Large intestine (tissue), 3 donors: ENCODE measurements around the gene CMTM5. TPM values are rescaled to one million over a fixed set of nuclear protein-coding genes. Genes with fewer than 3 reads are reported as not detected.
"Not testable (repeated sequence)": the region's sequence is repeated elsewhere in the genome, so short reads cannot be mapped to it uniquely, and the experiment has no call there.

Experiments
- DNase-seq, 2 donors: peaks; one replicate each; pipeline versions ENCODE4 v3.0.0 to v3.0.0-alpha.2; 2013
- H3K27ac ChIP-seq: one replicate; pipeline ENCODE4 v1.5.1; 2013; ENCODE audit warnings: low read length
- H3K27me3 ChIP-seq: 2 replicates; pipeline ENCODE4 v1.6.1; 2013; ENCODE audit warnings: low read length; ENCODE audit not compliant: control insufficient read depth, insufficient read depth
- H3K36me3 ChIP-seq: 2 replicates; pipeline ENCODE4 v1.6.1; 2013; ENCODE audit warnings: low read length; ENCODE audit not compliant: control insufficient read depth, insufficient read depth
- H3K4me1 ChIP-seq: one replicate; pipeline ENCODE4 v1.6.1; 2013; ENCODE audit warnings: low read length; ENCODE audit not compliant: control insufficient read depth, insufficient read depth
- H3K4me3 ChIP-seq: one replicate; pipeline ENCODE4 v1.5.1; 2013; ENCODE audit warnings: low read length
- H3K9me3 ChIP-seq: one replicate; pipeline ENCODE4 v1.6.1; 2013; ENCODE audit warnings: mild to moderate bottlenecking, low read depth, low read length, moderate library complexity; ENCODE audit not compliant: control insufficient read depth
- WGBS: methylation state at CpG from one replicate; pipeline ENCODE4 v1.1.5; 2013; ENCODE audit warnings: low lambda C conversion rate; ENCODE audit not compliant: insufficient coverage; 5-methylcytosine and 5-hydroxymethylcytosine counted together
- polyA plus RNA-seq: library from polyadenylated mRNA; unstranded; fragments of 120-200 nt; gene quantifications from one replicate; pipeline ENCODE4 v1.2.1, GENCODE V29; 2013

The CMTM5 gene
- polyA plus RNA-seq, 1 donor: 3.4 TPM

DNA sequence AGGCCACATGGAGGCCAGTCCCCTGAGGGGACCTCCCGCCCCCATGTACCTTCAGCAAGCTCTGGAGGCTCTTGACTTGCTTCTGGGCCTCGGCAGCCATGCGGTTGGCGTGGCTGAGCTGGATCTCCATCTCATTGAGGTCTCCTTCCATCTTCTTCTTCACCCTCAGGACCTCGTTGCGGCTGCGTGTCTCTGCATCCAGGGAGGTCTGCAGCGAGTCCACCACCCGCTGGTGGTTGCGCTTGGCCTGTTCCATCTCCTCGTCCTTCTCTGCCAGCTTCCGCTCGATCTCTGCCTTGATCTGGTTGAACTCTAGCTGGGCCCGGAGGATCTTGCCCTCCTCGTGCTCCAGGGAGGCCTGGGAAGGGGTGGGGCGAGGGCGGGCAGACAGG is 9.4 kb downstream of the CMTM5 start:
- not testable (repeated sequence) for H3K9me3 ChIP-seq, H3K4me1 ChIP-seq, H3K27me3 ChIP-seq, DNase-seq, H3K36me3 ChIP-seq, H3K4me3 ChIP-seq, H3K27ac ChIP-seq
- no CpG with 5 or more reads among the region's 17 CpGs for WGBS

DNA sequence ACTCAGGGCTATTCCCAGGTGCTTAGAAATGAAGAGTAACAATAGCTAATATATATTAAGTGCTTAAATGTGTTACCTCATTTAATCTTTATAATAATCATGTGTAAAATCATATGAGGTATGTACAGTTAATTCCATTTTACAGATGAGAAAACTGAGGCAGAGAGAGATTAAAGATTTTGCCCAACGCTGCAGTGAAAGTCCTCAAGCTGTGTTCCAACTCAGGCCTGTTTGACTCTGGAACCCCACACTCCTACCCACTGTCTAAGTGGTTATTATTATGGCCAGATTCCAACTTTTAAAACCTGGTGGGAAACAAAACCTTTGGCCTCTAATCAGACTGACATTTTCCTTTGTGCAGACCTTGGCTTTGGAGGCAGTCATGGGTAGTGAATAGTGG is 10.2 kb downstream of the CMTM5 start:
- H3K27ac ChIP-seq: no peak overlapping the region
- H3K36me3 ChIP-seq: no peaks in the 10 kb centered on the region
- WGBS: no CpG with 5 or more reads among the region's 1 CpG
- no peak for DNase-seq
- no peak overlapping the region for H3K4me3 ChIP-seq
- no peaks in the 10 kb centered on the region for H3K27me3 ChIP-seq
- H3K9me3 ChIP-seq: no peaks in the 10 kb centered on the region
- no peaks in the 10 kb centered on the region for H3K4me1 ChIP-seq

DNA sequence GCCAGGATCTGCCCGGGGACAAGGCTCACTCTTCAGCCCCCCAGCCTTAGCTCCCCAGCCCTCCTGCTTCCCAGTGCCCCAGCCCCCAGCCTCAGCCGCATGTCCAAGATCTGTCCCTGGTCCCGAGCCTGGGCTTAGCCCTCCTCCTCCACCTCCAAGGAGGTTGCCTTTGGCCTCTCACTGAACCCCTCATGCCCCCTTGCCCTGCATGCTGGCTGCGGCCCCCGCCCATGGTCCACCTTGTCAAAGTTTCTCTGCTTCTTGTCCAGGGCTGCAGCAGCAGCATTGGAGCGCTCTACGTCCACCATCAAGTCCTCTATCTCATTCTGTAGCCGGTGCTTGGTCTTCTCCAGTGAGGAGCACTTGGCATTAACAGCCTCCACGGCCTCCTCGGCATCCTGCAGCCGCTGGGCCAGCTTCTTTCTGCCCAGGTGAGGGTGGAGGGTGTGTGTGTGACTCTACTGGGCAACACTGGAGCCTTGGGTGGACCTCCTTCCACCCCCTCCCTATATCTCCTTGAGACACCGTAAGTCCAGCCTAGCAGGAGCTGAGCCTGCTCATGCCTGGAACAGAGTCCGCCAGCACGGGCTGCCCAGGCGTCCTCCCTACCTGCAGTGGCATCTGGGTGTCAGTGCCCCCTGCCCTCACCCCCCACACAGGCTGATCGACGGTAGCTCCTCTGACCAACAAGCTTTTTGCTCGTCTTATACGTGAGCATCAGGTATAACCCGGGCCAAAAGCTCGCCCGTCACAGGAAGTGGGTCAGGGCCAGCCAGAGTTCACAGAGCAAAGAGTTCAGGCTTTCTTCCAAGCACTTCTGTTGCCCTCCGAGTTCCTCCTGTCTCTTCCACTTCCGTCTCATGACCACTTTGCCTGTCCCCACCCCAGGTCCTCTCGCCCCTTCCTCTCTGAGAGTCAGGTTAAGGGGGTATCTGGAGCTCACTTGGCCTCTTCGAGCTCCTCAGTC is 11.4 kb downstream of the CMTM5 start:
- Histone ChIP-seq H3K4me3 (no peak overlapping the region), H3K27me3 (no peaks in the 10 kb centered on the region), H3K4me1 (no peaks in the 10 kb centered on the region), H3K36me3 (no peaks in the 10 kb centered on the region), H3K27ac (no peak overlapping the region), H3K9me3 (no peaks in the 10 kb centered on the region)
- DNase-seq: no peak
- WGBS: no CpG with 5 or more reads among the region's 26 CpGs

DNA sequence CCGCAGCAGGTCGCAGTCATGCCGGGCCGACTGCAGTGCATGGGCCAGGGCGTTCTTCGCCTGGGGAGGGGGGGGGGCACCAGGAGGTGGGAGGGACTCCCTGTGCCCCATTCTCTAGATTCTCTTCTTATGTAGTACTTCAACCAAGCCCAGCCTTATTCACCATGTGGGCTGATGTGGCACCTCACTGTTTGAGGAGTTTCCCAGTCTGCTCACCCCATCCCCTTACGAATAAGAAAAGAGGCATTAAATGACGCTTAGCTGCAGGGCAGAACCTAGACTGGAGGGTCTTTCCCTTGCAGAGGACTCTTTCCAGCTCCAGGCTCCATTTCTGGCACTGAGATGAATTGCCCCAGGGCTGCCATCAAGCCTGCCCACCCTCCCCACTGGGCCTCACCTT is 12.2 kb downstream of the CMTM5 start:
- WGBS: no CpG with 5 or more reads among the region's 8 CpGs
- no peaks in the 10 kb centered on the region for H3K36me3 ChIP-seq
- H3K4me3 ChIP-seq: no peak overlapping the region
- no peaks in the 10 kb centered on the region for H3K9me3 ChIP-seq
- no peak for DNase-seq
- no peak overlapping the region for H3K27ac ChIP-seq
- H3K27me3 ChIP-seq: peaks cover 3% of the 10 kb centered on the region
- H3K4me1 ChIP-seq: no peaks in the 10 kb centered on the region

DNA sequence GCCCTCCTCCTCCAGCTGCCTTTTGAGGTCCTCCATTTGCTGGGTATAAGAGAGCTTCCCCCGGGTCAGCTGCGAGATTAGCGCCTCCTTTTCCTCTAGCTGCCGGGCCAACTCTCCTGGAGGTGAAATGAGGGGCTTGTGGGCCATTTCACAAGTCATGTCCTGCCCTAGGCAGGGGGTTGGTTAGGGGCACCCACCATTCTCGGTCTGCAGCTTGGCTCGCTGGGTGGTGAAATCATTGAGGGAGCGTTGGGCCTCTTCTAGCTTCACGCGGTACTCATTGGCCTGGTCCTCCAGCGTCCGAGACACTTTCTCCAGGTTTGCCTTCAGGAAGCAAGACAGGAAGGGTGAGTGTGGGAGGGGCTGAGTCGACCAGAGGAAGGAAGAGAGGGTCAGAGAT is 12.6 kb downstream of the CMTM5 start:
- 36% methylated on average over 1 of the region's 12 CpGs for WGBS
- no peaks in the 10 kb centered on the region for H3K4me1 ChIP-seq
- no peak for DNase-seq
- no peak overlapping the region for H3K27ac ChIP-seq
- no peak overlapping the region for H3K4me3 ChIP-seq
- no peaks in the 10 kb centered on the region for H3K36me3 ChIP-seq
- H3K27me3 ChIP-seq: peaks cover 3% of the 10 kb centered on the region
- no peaks in the 10 kb centered on the region for H3K9me3 ChIP-seq

DNA sequence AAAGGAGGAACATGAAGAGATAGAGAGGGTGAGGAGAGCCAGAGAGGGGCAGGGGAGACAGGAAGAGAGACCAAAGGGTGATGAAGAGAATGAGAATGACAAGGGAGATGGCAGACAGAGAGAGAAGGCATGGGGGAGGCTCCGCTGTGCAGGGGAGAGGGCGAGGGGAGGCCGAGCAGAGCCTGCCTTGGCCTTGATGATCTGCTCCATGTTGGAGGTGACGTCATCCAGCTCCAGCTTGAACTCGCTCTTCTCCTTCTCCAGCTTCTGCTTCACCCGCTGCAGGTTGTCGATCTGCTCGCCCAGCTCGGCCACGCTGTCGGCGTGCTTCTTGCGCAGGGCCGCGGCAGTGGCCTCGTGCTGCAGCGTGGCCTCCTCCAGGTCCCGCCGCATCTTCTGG is 13.0 kb downstream of the CMTM5 start:
- not testable (repeated sequence) for H3K9me3 ChIP-seq, DNase-seq, H3K36me3 ChIP-seq, H3K4me1 ChIP-seq, H3K27me3 ChIP-seq, H3K27ac ChIP-seq, H3K4me3 ChIP-seq
- WGBS: no CpG with 5 or more reads among the region's 19 CpGs

DNA sequence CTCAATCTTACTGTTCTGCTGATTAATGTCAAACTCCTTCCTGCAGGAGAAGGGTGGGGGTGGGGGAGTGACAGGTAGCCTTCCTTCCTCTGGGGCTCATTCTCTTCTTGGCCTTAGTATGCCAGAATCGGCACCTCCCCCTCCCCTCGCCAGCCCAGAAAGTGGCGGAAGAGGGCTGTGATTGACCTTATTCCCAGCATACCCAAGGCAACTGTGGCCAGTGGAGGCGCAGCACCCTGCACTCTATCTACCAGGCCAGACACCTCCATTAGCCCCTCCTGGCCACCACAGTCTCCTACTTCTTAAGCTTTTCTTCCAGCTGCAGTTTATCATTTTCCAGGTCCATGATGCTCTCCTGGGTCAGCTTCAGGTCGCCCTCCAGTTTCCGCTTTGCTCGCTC is 15.8 kb downstream of the CMTM5 start:
- Histone ChIP-seq H3K36me3 (no peaks in the 10 kb centered on the region), H3K27me3 (peaks cover 3% of the 10 kb centered on the region), H3K27ac (no peak overlapping the region), H3K4me1 (no peaks in the 10 kb centered on the region), H3K9me3 (no peaks in the 10 kb centered on the region), H3K4me3 (no peak overlapping the region)
- no peak for DNase-seq
- 60% methylated on average over 1 of the region's 7 CpGs for WGBS

DNA sequence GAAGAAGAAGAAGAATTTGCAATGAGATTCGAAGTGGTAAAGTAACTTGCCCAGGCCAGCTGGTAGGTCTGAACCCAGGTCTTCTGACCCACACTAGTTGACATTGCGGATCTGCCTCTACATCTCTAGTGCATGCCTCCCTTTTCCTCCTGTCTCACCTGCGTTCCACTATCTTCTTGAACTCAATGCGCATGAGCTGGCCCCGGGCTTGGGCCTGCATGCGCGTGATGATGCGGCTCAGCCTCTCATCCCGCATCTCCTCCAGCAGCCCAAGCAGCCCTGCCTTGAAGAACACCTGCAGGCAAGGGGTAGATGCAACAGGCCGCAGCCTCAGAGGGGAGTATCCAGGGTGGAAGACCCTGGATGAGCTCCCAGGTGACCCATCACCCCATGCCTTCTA is 19.3 kb downstream of the CMTM5 start:
- H3K27me3 ChIP-seq: peaks cover 3% of the 10 kb centered on the region
- H3K4me1 ChIP-seq: no peaks in the 10 kb centered on the region
- H3K4me3 ChIP-seq: no peak overlapping the region
- H3K9me3 ChIP-seq: no peaks in the 10 kb centered on the region
- H3K36me3 ChIP-seq: no peaks in the 10 kb centered on the region
- WGBS: 100% methylated on average over 1 of the region's 10 CpGs
- DNase-seq: no peak
- no peak overlapping the region for H3K27ac ChIP-seq

DNA sequence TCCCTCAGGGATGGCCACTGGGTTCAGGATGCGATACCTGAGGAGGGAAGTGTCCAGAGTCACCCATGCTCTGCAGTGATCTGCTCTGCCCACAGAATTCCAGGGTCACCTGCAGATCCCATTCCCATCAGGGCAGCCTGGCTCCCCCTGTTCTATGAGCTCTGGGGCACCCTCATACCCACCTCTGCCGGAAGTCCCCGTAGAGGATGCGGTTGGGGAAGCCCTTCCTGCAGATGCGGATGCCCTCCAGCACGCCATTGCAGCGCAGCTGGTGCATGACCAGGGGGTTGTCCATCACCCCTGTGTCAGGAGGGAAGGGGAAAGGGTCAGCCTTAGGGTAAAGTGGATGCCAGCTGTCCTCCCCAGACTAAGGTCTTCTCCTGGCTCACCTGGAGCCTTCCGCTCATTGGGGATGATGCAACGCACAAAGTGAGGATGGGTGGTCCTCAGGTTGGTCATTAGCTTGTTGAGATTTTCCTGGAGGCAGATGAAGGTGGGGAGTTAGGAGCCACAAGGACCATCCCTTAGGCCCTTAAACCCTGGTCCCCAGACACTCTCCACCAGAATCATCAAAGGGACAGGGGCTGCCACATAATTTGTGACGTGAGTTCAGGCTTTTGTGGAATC is 20.0 kb downstream of the CMTM5 start:
- DNase-seq: no peak
- H3K27ac ChIP-seq: no peak overlapping the region
- WGBS: no CpG with 5 or more reads among the region's 10 CpGs
- H3K36me3 ChIP-seq: no peaks in the 10 kb centered on the region
- no peaks in the 10 kb centered on the region for H3K9me3 ChIP-seq
- H3K4me3 ChIP-seq: no peak overlapping the region
- H3K4me1 ChIP-seq: no peaks in the 10 kb centered on the region
- peaks cover 3% of the 10 kb centered on the region for H3K27me3 ChIP-seq

DNA sequence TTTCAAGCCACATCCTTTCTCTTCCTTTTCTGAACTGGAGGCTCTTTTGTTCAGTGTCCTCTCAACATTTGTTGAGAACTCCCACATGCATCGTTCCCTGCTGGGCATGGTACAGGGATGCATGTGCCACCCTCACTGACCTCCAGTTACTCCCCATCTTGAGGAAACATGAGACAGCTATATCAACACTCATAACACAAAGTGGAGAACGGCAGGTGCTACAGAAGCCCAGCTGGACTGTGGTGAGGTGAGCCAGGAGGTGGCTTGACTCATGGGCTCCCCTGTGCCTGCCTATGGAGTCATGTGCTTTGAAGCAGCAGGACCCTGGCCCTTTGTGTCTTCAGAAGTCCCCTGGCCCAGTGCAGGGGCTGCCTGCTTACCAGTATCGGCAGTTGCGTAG is 21.5 kb downstream of the CMTM5 start:
- Histone ChIP-seq H3K4me3 (no peak overlapping the region), H3K9me3 (no peaks in the 10 kb centered on the region), H3K36me3 (no peaks in the 10 kb centered on the region), H3K27me3 (peaks cover 6% of the 10 kb centered on the region), H3K27ac (no peak overlapping the region), H3K4me1 (no peaks in the 10 kb centered on the region)
- no peak for DNase-seq
- no CpG with 5 or more reads among the region's 4 CpGs for WGBS
